Measurements from ENCODE around the gene KIAA0825.

Gene KIAA0825

GRCh38 chr5:94212476-94212875, 405.9 kb downstream of the KIAA0825 start:
- no peak overlapping the region for H3K27ac ChIP-seq
- H3K36me3 ChIP-seq (ENCODE audit: control insufficient read depth, insufficient read depth, low read length): no peaks in the 10 kb centered on the region
- no peak overlapping the region for H3K4me3 ChIP-seq (ENCODE audit: low read depth, low read length)
- no peak overlapping the region for H3K9ac ChIP-seq
- no peaks in the 10 kb centered on the region for H3K9me3 ChIP-seq (ENCODE audit: control insufficient read depth, low read length)
- H3K4me2 ChIP-seq (ENCODE audit: low read length): no peak overlapping the region
- H3K4me1 ChIP-seq: no peaks in the 10 kb centered on the region
- no peak overlapping the region for H2AFZ ChIP-seq
- no peaks in the 10 kb centered on the region for H3K79me2 ChIP-seq
- TF ChIP-seq, protein P1, sequence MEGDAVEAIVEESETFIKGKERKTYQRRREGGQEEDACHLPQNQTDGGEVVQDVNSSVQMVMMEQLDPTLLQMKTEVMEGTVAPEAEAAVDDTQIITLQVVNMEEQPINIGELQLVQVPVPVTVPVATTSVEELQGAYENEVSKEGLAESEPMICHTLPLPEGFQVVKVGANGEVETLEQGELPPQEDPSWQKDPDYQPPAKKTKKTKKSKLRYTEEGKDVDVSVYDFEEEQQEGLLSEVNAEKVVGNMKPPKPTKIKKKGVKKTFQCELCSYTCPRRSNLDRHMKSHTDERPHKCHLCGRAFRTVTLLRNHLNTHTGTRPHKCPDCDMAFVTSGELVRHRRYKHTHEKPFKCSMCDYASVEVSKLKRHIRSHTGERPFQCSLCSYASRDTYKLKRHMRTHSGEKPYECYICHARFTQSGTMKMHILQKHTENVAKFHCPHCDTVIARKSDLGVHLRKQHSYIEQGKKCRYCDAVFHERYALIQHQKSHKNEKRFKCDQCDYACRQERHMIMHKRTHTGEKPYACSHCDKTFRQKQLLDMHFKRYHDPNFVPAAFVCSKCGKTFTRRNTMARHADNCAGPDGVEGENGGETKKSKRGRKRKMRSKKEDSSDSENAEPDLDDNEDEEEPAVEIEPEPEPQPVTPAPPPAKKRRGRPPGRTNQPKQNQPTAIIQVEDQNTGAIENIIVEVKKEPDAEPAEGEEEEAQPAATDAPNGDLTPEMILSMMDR (IDR thresholded peaks at IDR 0.05): no peak
- H3K27me3 ChIP-seq (ENCODE audit: control insufficient read depth, insufficient read depth, low read length): no peaks in the 10 kb centered on the region

DNA sequence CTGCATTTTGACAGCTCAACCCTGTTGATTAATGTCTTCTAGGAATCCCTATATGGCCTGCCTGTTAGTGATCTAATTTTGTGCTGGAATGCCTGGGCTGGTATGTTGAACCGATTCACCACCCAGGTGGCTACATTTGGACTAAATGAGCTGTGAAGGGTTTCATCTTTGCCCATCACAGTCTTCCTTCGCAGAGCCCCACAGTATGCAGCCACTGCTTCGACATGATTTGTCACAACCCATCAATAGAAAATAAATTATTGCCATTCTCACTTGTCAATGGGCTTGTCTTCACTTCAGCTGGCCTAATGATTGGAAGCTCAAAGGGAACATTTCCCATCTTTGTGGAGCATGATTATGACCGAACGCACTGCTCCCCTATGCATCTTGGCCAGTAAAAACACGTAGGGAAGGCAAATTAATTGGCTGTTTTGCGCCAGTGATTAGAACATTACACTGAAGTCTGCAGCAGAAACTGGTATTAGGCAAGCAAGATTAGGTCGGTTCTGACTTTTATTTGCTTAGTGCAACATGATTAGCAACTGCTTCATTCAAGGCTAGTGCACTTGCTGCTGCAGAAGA, 408.5 kb downstream of the KIAA0825 start:
- Histone ChIP-seq H3K79me2 (no peaks in the 10 kb centered on the region), H3K9ac (no peak overlapping the region), H3K27me3 (ENCODE audit: control insufficient read depth, insufficient read depth, low read length) (no peaks in the 10 kb centered on the region), H3K36me3 (ENCODE audit: control insufficient read depth, insufficient read depth, low read length) (no peaks in the 10 kb centered on the region), H3K4me3 (ENCODE audit: low read depth, low read length) (no peak overlapping the region), H3K9me3 (ENCODE audit: control insufficient read depth, low read length) (no peaks in the 10 kb centered on the region), H3K27ac (no peak overlapping the region), H2AFZ (no peak overlapping the region), H3K4me1 (no peaks in the 10 kb centered on the region), H3K4me2 (ENCODE audit: low read length) (no peak overlapping the region)
- TF ChIP-seq, protein P1 (IDR thresholded peaks at IDR 0.05): no peak

DNA sequence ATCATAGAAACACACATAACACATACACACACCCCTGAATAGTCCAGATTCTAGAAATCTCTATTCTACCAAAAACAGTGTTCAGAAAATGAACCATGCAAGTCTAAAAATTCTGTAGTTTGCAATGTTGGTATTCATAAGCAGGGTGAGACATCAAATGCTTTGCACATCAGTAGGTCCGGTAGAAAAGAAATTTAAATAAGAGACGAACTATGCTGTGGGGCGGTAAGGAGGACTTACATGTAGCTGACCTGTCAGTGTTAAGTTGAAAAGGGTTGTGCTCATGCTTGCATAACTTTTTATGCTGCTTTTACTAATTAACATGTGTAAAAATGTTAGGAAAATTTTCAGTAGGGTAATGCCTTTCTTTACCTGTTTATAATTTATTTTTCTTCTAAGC, 409.1 kb downstream of the KIAA0825 start:
- H3K9ac ChIP-seq: no peak overlapping the region
- no peaks in the 10 kb centered on the region for H3K36me3 ChIP-seq (ENCODE audit: control insufficient read depth, insufficient read depth, low read length)
- H3K27me3 ChIP-seq (ENCODE audit: control insufficient read depth, insufficient read depth, low read length): no peaks in the 10 kb centered on the region
- no peak overlapping the region for H3K27ac ChIP-seq
- TF ChIP-seq, protein P1 (IDR thresholded peaks at IDR 0.05): no peak
- no peaks in the 10 kb centered on the region for H3K9me3 ChIP-seq (ENCODE audit: control insufficient read depth, low read length)
- no peak overlapping the region for H2AFZ ChIP-seq
- no peak overlapping the region for H3K4me3 ChIP-seq (ENCODE audit: low read depth, low read length)
- no peak overlapping the region for H3K4me2 ChIP-seq (ENCODE audit: low read length)
- no peaks in the 10 kb centered on the region for H3K4me1 ChIP-seq
- H3K79me2 ChIP-seq: no peaks in the 10 kb centered on the region

DNA sequence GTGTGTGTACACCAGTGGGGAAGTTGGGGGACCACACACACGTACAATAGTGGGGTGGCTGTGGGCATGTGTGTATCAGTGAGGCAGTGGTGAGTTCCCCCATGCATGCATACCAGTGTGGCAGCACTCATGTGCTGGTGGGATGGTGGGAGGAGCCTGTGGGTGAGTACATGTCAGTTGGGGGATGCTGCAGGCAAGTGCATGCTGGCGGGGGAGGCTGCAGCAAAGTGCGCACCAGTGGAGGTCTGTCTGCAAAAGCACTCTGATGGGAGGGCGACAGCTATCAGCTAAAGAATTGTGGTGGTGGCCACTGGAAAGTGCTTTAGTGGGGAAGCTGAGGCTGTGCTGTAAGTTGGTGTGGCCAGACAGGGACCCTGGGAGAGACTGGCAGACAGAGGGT, 418.8 kb downstream of the KIAA0825 start:
- Histone ChIP-seq H3K4me1 (no peaks in the 10 kb centered on the region), H3K9me3 (ENCODE audit: control insufficient read depth, low read length) (no peaks in the 10 kb centered on the region), H2AFZ (no peak overlapping the region), H3K79me2 (no peaks in the 10 kb centered on the region), H3K27me3 (ENCODE audit: control insufficient read depth, insufficient read depth, low read length) (no peaks in the 10 kb centered on the region), H3K4me3 (ENCODE audit: low read depth, low read length) (no peak overlapping the region), H3K9ac (no peak overlapping the region), H3K27ac (no peak overlapping the region), H3K4me2 (ENCODE audit: low read length) (no peak overlapping the region), H3K36me3 (ENCODE audit: control insufficient read depth, insufficient read depth, low read length) (no peaks in the 10 kb centered on the region)
- TF ChIP-seq, protein P1 (IDR thresholded peaks at IDR 0.05): no peak

- Histone ChIP-seq H3K36me3 (ENCODE audit: control insufficient read depth, insufficient read depth, low read length) (no peaks in the 10 kb centered on the region), H3K27ac (no peak overlapping the region), H2AFZ (no peak overlapping the region), H3K4me2 (ENCODE audit: low read length) (no peak overlapping the region), H3K9ac (no peak overlapping the region), H3K4me3 (ENCODE audit: low read depth, low read length) (no peak overlapping the region), H3K9me3 (ENCODE audit: control insufficient read depth, low read length) (no peaks in the 10 kb centered on the region), H3K79me2 (no peaks in the 10 kb centered on the region), H3K4me1 (no peaks in the 10 kb centered on the region), H3K27me3 (ENCODE audit: control insufficient read depth, insufficient read depth, low read length) (no peaks in the 10 kb centered on the region)
- TF ChIP-seq, protein P1 (IDR thresholded peaks at IDR 0.05): no peak
Measured at GRCh38 chr5:94197970-94198369, 420.4 kb downstream of the KIAA0825 start.
